Measurements from ENCODE around the gene KLLN. TPM values are rescaled to one million over a fixed set of nuclear protein-coding genes. Genes with fewer than 3 reads are reported as not detected.

KLLN gene
- total and polyA plus RNA-seq, 2 experiments from 2014 or later: 0.56 to 1.1 TPM

DNA sequence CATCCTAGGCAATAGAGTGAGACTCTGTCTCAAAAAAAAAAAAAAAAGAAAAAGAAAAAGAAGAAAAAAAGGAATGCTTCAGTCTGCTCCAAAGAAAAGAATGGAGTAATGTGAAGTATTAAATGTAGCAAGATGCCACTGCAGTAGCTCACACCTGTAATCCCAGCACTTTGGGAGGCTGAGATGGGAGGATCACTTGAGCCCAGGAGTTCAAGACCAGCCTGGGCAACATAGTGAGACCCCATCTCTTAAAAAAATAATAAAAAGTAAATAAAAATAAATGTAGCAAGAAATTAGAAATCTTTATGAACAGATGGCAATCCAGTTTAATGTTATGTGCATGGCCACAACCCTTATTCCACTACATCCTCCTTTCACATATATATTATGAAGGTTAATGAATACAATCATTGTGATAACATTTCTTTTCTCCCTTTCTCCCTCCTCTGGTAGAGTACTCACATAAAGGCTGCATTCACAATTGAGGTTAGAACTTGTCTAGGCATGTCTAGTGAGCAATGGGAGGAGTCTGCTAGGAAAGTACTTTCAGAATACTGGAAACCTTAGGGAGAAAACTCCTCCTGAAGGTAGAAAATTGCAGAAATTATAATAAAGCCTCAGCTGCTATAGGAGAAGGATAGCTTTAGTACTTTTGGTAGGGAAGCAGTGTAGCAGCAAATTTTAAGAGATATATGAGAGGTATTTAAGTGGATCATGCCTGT is 20.4 kb downstream of the KLLN start:
- Histone ChIP-seq H3F3A (ENCODE audit: insufficient read depth) (0 out of 2 replicates have a peak, but pooled peaks cover 3% of the 10 kb centered on the region), H2AFZ (peak overlapping the region; percentile 55), H4K20me1 (ENCODE audit: insufficient read depth) (no peaks in the 10 kb centered on the region), H3K27ac (peak overlapping the region; percentile 46), H3K9me2 (ENCODE audit: insufficient read depth) (no peaks in the 10 kb centered on the region), H3K36me3 (ENCODE audit: low read depth) (no peaks in the 10 kb centered on the region), H3K79me2 (ENCODE audit: insufficient read depth) (no peaks in the 10 kb centered on the region), H3K9ac (peak overlapping the region; percentile 10), H3K9me3 (ENCODE audit: low read depth) (no peaks in the 10 kb centered on the region), H3K4me2 (ENCODE audit: unreplicated experiment) (peak overlapping the region; percentile 28), H3K4me3 (no peak overlapping the region), H3K4me1 (ENCODE audit: insufficient read depth) (peaks cover 27% of the 10 kb centered on the region), H3K27me3 (replicated peaks; ENCODE audit: insufficient read depth) (no peaks in the 10 kb centered on the region)
- TF ChIP-seq EZH2 (IDR thresholded peaks at IDR 0.05; ENCODE audit: insufficient read depth, poor library complexity, severe bottlenecking): no peak
- no peak for TF ChIP-seq EZH2phosphoT487 (IDR thresholded peaks at IDR 0.05; ENCODE audit: insufficient read depth, low read depth)
- in situ Hi-C loops (cut with MboI): no loop called here
- peak; percentile 72 for DNase-seq

DNA sequence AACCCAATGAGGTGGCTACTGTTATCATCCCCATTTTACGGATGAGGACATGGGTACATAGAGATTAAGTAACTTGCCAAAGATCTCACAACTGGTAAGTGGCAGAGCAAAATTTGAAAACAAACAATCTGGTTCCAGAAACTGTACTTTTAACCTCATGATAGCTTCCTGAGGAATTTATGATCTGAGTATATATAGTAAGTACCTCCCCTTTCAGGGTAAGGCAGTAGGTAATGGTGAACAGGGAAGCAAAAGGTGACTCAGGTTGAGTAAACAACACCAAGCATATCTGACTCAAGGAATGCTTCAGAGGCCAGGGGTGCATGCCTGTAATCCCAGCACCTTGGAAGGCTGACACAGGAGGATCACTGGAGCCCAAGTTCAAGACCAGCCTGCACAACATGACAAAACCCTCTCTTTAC is 21.1 kb downstream of the KLLN start:
- H3K9ac ChIP-seq: no peak overlapping the region
- peak; percentile 23 for DNase-seq

DNA sequence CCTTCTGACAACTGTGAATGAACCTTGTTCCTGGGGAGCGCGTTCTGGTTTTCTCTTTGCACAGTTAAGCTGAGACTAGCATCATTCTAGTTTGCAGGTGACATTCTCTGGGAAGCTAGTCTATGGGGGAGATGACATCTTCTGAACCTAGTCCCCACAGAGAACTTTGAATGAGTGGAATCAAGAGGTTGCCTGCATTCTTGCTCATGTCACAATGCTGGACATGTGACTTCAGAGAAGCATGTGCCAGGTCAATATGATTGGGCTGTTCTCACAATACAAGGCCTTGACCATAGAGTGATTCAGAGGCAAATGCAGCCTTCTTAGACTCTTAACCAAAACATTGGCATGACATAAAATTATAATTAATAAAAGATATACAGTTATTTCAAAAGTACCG is 22.1 kb downstream of the KLLN start:
- TF ChIP-seq EZH2 (IDR thresholded peaks at IDR 0.05; ENCODE audit: insufficient read depth, poor library complexity, severe bottlenecking) (no peak), EZH2phosphoT487 (IDR thresholded peaks at IDR 0.05; ENCODE audit: insufficient read depth, low read depth) (no peak)

More for the DNA sequence above, 21.1 kb downstream of the KLLN start:
- Histone ChIP-seq H2AFZ (no peak overlapping the region), H3F3A (ENCODE audit: insufficient read depth) (0 out of 2 replicates have a peak, but pooled peaks cover 3% of the 10 kb centered on the region), H3K36me3 (ENCODE audit: low read depth) (no peaks in the 10 kb centered on the region), H3K9me3 (ENCODE audit: low read depth) (no peaks in the 10 kb centered on the region), H3K9me2 (ENCODE audit: insufficient read depth) (no peaks in the 10 kb centered on the region), H3K4me3 (no peak overlapping the region), H3K27ac (0 out of 2 replicates have a peak overlapping the region, but pooled peaks have one; percentile 46), H3K27me3 (replicated peaks; ENCODE audit: insufficient read depth) (no peaks in the 10 kb centered on the region), H3K4me1 (ENCODE audit: insufficient read depth) (peaks cover 22% of the 10 kb centered on the region; the same call in 1 of the 2 replicates), H3K4me2 (ENCODE audit: unreplicated experiment) (no peak overlapping the region), H3K79me2 (ENCODE audit: insufficient read depth) (no peaks in the 10 kb centered on the region), H4K20me1 (ENCODE audit: insufficient read depth) (no peaks in the 10 kb centered on the region)
- TF ChIP-seq EZH2 (IDR thresholded peaks at IDR 0.05; ENCODE audit: insufficient read depth, poor library complexity, severe bottlenecking) (no peak), EZH2phosphoT487 (IDR thresholded peaks at IDR 0.05; ENCODE audit: insufficient read depth, low read depth) (no peak)
- WGBS, 2 experiments (ENCODE audit: low coverage in 1 of 2, low lambda C conversion rate in 2 of 2, missing lambda C conversion rate in 2 of 2): 97 to 100% methylated on average over 1 of the region's 1 CpG
- in situ Hi-C loops (cut with MboI): no loop called here

DNA sequence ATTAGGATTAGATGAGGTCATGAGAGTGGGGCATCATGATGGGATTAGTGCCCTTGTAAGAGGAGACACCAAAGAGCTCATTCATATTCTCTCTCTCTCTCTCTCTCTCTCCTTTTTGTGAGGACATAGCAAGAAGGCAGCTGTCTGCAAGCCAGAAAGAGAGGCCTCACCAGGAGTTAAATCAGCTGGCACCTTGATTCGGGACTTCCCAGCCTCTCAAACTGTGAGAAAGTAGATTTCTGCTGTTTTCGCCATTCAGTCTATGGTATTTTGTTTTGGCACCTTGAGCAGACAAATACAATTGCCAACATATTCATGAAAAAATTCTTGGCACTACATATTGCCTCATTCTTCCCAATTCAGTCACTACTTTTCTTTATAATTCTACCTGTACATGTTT is 24.7 kb downstream of the KLLN start:
- H3F3A ChIP-seq (ENCODE audit: insufficient read depth): no peaks in the 10 kb centered on the region
- peaks cover 16% of the 10 kb centered on the region; the same call in 1 of the 2 replicates for H3K4me1 ChIP-seq (ENCODE audit: insufficient read depth)
- H3K27me3 ChIP-seq (replicated peaks; ENCODE audit: insufficient read depth): no peaks in the 10 kb centered on the region
- H3K9me3 ChIP-seq (ENCODE audit: low read depth): no peaks in the 10 kb centered on the region
- no peaks in the 10 kb centered on the region for H4K20me1 ChIP-seq (ENCODE audit: insufficient read depth)
- WGBS, 2 experiments (ENCODE audit: low coverage in 1 of 2, low lambda C conversion rate in 2 of 2, missing lambda C conversion rate in 2 of 2): 83 to 96% methylated on average over 2 of the region's 2 CpGs
- H3K4me2 ChIP-seq (ENCODE audit: unreplicated experiment): no peak overlapping the region
- H3K9me2 ChIP-seq (ENCODE audit: insufficient read depth): no peaks in the 10 kb centered on the region
- H3K4me3 ChIP-seq: no peak overlapping the region
- no peak overlapping the region for H3K9ac ChIP-seq
- no peaks in the 10 kb centered on the region for H3K79me2 ChIP-seq (ENCODE audit: insufficient read depth)
- no peak overlapping the region for H2AFZ ChIP-seq
- no peaks in the 10 kb centered on the region for H3K36me3 ChIP-seq (ENCODE audit: low read depth)
- in situ Hi-C loops (cut with MboI): no loop called here
- no peak overlapping the region for H3K27ac ChIP-seq
- TF ChIP-seq EZH2phosphoT487 (IDR thresholded peaks at IDR 0.05; ENCODE audit: insufficient read depth, low read depth): no peak
- DNase-seq: no peak

More for the DNA sequence above, 22.1 kb downstream of the KLLN start:
- Histone ChIP-seq H3K4me2 (ENCODE audit: unreplicated experiment) (no peak overlapping the region), H3K36me3 (ENCODE audit: low read depth) (no peaks in the 10 kb centered on the region), H2AFZ (no peak overlapping the region), H3K79me2 (ENCODE audit: insufficient read depth) (no peaks in the 10 kb centered on the region), H3K27me3 (replicated peaks; ENCODE audit: insufficient read depth) (no peaks in the 10 kb centered on the region), H3K4me3 (no peak overlapping the region), H3K4me1 (ENCODE audit: insufficient read depth) (peaks cover 22% of the 10 kb centered on the region; the same call in 1 of the 2 replicates), H3K27ac (no peak overlapping the region), H3K9me2 (ENCODE audit: insufficient read depth) (no peaks in the 10 kb centered on the region), H3K9ac (no peak overlapping the region), H3K9me3 (ENCODE audit: low read depth) (no peaks in the 10 kb centered on the region), H4K20me1 (ENCODE audit: insufficient read depth) (no peaks in the 10 kb centered on the region), H3F3A (ENCODE audit: insufficient read depth) (0 out of 2 replicates have a peak, but pooled peaks cover 3% of the 10 kb centered on the region)
- DNase-seq: peak; percentile 11
- in situ Hi-C loops (cut with MboI): no loop called here
- 86 to 96% methylated on average over 3 of the region's 3 CpGs for WGBS, 2 experiments (ENCODE audit: low coverage in 1 of 2, low lambda C conversion rate in 2 of 2, missing lambda C conversion rate in 2 of 2)

All from GM23248 (cell line).